Measurements from ENCODE around the gene GRAMD1C.
A peak's percentile ranks its signal among the peaks of the same experiment; 100 is the strongest.
"Not testable (repeated sequence)": the region's sequence is repeated elsewhere in the genome, so short reads cannot be mapped to it uniquely, and the experiment has no call there.

GRAMD1C gene

DNA sequence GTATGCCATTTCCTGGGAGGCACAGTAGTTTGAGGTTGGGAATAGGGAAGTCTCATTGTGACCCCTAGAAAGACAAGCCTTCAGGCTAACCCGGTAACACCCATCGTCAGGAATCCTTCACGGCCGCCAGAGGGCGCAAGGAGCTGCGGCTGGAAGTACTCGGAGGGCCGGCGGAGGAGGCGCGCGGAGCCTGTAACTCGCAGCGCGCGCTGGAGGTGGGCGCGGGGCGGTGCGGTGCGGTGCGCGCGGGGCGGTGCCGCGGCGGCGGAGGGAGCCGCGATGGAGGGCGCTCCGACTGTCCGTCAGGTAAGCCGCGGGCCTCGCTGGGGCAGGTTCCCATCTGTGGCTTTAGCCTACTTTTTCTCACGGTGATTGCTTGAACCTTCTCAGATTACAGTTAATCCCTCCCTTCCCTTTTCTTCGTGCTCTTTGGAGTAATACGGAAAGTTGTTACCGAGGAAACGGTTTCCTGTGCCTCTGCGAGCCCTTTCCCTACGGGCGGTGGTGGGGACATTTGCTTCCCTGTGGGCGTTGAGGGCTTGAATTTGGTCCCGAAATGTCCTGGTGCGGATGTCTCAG lies at the start of gene GRAMD1C:
GRAMD1C (plus strand) TSS at position 158 of the 579 bp plus-strand sequence; CDS start at position 280, 122 bp downstream.
- peak; percentile 93 for DNase-seq (ENCODE audit: low read depth, low spot score)

GRCh38 chr3:113791381-113791780 lies 47.2 kb upstream of the GRAMD1C start:
- DNase-seq (ENCODE audit: low read depth, low spot score) = no peak

- DNase-seq (ENCODE audit: low read depth, low spot score) = no peak
These were observed 44.1 kb upstream of the GRAMD1C start for GRCh38 chr3:113794526-113794925.

DNA sequence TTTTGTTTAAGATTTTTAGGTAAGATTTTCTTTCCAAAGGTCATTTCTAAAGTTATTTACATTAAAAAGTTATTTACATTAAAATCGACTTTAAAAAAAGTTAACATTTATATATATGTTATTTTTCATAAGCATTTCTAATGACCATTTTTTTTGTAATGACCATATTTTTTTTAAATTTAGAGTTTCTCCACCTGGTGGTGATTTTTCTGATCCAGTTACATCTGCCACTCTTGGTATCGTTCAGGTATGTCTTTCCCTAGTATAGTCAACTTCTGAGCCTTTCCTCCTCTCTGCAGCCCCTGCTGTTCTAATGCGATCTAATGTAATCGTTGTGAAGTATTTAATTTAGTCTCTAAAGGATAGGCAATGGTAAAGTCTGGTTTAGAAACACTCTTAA lies 42.9 kb upstream of the GRAMD1C start:
- DNase-seq (ENCODE audit: low read depth, low spot score) = no peak

DNA sequence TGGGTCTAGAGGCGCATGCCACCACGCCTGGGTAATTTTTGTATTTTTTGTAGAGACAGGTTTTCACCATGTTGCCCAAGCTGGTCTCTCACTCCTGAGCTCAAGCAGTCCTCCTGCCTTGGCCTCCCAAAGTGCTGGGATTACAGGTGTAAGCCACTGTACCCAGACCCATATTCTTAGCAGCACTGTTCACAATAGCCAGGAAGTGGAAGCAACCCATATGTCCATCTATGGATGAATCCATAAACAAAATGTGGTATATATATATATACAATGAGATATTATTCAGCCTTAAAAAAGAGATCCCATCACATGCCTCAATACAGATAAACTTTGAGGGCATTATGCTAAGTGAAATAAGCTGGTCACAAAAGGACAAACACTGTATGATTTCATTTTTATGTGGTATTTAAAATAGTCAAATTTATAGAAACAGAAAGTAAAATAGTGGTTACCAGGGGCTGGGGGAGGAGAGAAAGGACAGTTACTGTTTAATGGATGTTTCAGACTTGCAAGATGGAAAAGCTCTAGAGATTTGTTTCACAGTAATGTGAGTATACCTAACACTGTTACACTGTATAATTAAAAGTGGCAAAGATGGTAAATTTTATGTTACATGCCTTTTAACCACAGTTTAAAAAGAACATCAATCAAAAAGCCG lies 35.7 kb upstream of the GRAMD1C start:
- DNase-seq (ENCODE audit: low read depth, low spot score) = no peak

DNA sequence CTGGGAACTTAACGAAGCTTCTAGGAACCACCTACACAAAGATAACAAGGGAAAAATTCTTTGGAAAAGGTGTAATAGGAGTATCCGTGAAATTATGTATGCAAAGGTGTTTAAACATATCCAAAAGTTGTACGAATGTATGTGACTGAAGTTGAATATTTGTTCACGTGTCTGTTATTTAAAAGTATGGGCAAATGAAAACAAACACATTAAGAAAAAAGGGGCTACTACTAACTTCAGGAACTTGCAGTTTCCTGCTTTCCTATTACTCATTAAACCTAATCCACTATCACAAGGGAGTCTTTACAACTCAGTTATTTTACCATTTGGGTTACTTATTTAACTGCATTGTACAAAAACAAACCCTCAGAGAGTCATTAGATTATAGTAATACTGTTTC lies 33.9 kb upstream of the GRAMD1C start:
- DNase-seq (ENCODE audit: low read depth, low spot score) = no peak

GRCh38 chr3:113805249-113805648 lies 33.3 kb upstream of the GRAMD1C start:
- no peak for DNase-seq (ENCODE audit: low read depth, low spot score)

DNA sequence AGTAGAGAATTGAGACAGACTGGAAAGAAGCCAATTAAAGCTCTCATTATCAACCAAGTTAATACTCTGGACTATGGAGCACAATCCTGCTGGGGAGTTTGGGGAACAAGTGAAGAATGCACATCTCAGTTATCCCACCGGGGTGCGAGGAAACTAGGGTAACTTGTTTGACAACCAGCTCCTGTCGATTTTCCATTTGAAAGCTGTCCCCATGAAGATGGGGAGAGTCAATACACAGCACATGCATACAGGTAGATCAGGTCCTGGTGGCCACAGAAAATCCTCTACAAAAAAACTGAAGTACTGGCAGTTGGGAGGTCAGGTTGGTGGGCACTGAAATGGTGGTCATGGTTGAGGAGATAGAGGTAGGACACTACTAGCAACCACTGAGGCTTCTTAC lies 25.7 kb upstream of the GRAMD1C start:
- DNase-seq (ENCODE audit: low read depth, low spot score) = no peak

DNA sequence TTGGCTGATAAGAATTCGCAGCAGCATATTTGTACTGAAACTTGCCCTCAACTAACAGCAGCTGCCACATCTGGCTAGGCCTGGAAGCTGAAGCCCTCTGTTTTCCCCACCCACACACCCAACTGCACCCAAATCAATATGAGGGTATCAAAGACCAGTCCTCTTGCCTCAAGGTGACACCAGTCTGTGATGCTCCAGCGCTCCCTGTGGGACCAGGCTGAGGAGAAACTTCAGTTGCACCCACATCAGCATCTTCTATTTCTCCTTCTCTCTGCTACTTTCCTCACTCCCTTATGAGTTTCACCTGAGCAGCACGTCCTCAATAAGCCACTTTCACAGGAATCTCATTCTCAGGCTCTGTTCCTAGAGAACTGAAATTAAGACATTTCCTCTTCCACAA lies 18.7 kb upstream of the GRAMD1C start:
- no peak for DNase-seq (ENCODE audit: low read depth, low spot score)

DNA sequence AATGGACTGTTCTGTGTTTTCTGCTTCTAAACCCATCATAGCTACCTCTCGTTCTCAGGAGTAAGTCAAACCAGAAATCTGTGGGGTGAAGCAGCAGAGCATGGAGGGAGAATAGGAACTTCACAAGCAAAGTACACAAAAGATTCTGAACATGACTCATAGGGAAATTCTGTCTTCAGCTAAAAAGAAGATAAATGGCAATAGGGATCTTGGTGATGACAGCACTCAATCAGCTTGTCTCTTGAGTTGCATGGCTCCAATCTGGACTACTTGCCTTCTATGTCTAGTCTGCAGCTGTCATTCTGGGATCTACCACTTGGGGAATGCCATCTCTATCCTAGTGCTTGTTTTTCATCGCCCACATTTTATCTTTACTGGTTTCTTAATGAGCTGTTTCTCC lies 13.5 kb upstream of the GRAMD1C start:
- DNase-seq (ENCODE audit: low read depth, low spot score) = no peak

DNA sequence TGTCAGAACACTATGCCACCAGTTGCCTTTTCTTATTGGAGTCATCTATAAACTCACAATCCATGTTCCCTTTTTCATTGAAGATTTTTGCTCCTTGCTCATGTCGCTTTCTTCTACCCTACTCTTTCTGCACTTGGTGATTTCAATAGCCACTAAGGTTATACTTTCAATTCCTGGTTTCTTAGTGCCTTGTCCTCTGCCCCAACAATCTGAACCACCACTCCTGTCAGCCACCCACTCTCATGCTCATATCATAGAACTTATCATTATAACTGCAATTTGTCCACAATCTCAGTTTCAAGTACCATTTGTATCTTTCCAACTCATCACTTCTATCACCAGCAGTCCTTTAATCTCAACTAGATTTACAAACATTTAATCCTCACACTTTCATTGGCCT lies 10.0 kb upstream of the GRAMD1C start:
- DNase-seq (ENCODE audit: low read depth, low spot score) = no peak

DNA sequence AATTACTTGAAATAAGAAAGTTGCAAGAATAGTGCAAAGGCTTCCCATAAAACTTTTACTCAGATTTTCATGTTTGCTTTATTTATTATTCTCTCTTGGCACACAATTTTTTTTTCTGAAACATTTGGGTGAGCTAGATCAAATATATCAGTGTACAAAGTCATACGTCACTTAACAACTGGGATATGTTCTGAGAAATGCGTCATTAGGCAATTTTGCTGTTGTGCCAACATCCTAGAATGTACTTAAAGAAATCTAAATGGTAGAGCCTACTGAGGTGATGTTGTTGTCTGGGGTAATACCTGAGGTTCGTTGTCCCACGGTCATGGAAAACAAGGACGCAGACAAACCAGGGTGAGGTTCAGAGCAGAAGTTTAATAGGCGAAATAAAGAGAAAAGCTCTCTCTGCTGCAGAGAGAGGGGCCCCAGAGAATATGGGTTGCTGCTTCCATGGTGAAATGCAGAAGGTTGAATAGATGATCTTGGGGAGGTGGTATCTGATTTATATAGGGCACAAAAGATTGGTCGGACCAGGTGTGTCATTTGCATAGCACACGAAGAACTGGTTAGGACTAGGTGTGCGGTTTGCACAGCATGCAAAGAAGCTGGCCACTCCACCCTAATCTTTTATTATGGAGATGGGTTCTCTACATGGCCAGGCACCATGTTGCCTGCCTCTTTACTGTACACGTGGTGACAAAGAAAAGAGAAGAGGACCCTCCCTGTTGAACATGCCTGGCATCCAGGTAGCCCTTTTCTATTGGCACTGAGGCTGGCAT lies 8.8 kb upstream of the GRAMD1C start:
- DNase-seq (ENCODE audit: low read depth, low spot score) = no peak

GRCh38 chr3:113831103-113831355 lies 7.6 kb upstream of the GRAMD1C start:
- no peak for DNase-seq (ENCODE audit: low read depth, low spot score)

- DNase-seq (ENCODE audit: low read depth, low spot score) = no peak
These were observed 6.0 kb upstream of the GRAMD1C start for GRCh38 chr3:113832477-113833164.

GRCh38 chr3:113834983-113835382 lies 3.6 kb upstream of the GRAMD1C start:
- DNase-seq (ENCODE audit: low read depth, low spot score) = no peak

DNA sequence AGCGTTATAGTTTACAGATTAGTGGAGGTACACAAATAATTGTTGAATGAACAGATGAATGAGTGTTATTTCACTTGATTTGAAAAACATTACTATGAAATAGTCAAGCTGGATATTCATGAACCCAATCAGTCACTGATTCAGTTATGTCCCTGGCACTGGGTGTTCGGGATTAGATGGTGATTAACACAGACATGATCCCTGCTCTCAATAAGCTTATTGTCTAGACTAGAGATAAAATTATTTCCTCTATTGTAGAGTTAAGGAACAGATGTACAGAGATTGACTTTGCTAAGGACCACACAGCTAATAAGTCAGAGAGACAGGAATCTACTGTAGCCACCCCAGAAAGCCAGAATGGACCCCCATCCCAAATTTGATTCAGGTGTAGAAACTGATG lies 963 bp downstream of the GRAMD1C start:
- no peak for DNase-seq (ENCODE audit: low read depth, low spot score)

DNA sequence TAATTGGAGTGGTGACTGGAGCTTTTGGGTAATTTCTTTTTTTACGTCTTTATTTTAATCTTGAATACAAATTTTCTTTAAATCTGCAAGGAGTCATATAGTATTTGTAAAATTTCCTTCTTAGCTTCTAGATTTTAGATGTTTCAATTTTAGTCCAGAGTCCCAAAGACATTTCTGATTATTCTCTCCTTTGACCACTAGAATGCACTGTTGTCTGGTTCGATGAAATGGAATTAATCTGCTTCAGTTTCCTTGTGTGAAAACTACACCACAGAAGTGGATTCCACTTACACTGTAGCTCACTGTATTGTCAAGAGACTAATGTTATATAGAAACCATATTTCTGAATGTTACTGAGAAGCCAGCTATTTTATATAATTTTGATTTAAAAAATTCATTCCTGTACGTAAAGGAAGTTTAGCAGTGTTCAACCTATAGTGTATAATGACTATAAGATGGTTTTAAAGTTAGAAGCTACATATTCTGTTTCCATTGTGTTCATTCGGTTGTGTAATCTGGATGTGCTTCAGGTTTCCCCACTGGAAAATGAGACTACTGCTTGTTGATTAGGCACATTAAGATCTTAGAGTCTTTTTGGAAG lies 6.1 kb downstream of the GRAMD1C start:
- DNase-seq (ENCODE audit: low read depth, low spot score) = no peak

GRCh38 chr3:113847247-113847646 lies 8.7 kb downstream of the GRAMD1C start:
- DNase-seq (ENCODE audit: low read depth, low spot score) = no peak

DNA sequence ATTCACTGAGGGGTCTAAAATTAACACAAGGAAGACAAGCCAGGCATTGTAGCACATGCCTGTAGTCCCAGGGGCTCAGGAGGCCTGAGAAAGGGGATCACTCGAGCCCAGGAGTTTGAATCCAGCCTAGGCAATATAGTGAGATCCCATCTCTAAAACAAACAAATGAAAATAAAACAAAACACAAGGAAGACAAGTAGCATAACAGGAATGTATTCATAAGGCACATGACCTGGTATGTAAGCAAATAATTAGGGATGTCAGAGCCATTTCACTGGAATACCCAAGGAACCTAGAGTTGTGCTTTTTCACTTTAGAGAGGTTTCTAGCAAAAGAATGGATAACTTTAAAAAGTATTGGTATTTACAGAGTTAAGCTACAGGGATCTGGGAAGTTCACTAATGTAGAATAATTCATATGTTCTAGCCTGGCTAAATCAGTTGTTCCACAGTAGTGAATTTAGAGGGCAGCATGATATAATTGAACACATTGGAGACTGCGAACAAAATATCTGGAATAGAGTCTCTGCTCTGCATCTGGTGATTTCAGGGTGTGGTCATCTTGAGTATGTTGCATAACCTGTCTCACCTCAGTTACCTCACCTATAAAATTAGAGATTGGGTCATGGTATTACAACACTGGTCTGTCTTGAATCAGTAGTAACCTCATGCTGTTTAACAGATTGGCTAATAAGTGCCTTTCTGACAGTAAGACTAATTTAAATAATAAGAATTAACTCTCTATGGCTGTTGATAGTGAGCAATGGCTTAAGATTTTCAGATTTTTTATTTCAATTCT lies 9.3 kb downstream of the GRAMD1C start:
- DNase-seq (ENCODE audit: low read depth, low spot score) = no peak

GRCh38 chr3:113849071-113849470 lies 10.5 kb downstream of the GRAMD1C start:
- DNase-seq (ENCODE audit: low read depth, low spot score) = not testable (repeated sequence)

GRCh38 chr3:113849841-113850240 lies 11.3 kb downstream of the GRAMD1C start:
- DNase-seq (ENCODE audit: low read depth, low spot score) = not testable (repeated sequence)
